ENCODE data around the gene CPVL. TPM values are rescaled to one million over a fixed set of nuclear protein-coding genes. Genes with fewer than 3 reads are reported as not detected.

Gene CPVL
- total and polyA plus RNA-seq, 2 of the 8 experiments (the other 6 are each of a cell fraction or from before 2014, with no cell fraction given), result 40.0 to 55.0 TPM

DNA sequence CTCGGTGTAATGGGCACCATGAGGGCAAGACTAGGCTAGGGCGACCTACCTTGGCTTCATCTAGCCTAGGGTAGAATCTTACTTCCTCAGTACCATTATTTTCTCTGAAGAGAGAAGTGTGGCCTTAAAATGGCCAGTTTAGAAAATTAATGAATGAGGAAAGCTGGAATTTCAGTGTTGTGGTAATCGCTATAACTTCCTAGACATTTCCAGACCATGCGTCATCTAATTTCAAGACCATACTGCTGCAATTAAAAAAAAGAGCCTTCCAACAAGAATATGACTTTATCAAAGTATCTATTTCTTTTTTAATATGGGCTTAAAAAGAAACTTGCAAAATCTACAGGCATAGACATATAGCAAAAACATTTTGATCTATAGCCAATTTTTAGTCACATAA, 68.5 kb downstream of the CPVL start (continued):
- TF ChIP-seq, protein P1, sequence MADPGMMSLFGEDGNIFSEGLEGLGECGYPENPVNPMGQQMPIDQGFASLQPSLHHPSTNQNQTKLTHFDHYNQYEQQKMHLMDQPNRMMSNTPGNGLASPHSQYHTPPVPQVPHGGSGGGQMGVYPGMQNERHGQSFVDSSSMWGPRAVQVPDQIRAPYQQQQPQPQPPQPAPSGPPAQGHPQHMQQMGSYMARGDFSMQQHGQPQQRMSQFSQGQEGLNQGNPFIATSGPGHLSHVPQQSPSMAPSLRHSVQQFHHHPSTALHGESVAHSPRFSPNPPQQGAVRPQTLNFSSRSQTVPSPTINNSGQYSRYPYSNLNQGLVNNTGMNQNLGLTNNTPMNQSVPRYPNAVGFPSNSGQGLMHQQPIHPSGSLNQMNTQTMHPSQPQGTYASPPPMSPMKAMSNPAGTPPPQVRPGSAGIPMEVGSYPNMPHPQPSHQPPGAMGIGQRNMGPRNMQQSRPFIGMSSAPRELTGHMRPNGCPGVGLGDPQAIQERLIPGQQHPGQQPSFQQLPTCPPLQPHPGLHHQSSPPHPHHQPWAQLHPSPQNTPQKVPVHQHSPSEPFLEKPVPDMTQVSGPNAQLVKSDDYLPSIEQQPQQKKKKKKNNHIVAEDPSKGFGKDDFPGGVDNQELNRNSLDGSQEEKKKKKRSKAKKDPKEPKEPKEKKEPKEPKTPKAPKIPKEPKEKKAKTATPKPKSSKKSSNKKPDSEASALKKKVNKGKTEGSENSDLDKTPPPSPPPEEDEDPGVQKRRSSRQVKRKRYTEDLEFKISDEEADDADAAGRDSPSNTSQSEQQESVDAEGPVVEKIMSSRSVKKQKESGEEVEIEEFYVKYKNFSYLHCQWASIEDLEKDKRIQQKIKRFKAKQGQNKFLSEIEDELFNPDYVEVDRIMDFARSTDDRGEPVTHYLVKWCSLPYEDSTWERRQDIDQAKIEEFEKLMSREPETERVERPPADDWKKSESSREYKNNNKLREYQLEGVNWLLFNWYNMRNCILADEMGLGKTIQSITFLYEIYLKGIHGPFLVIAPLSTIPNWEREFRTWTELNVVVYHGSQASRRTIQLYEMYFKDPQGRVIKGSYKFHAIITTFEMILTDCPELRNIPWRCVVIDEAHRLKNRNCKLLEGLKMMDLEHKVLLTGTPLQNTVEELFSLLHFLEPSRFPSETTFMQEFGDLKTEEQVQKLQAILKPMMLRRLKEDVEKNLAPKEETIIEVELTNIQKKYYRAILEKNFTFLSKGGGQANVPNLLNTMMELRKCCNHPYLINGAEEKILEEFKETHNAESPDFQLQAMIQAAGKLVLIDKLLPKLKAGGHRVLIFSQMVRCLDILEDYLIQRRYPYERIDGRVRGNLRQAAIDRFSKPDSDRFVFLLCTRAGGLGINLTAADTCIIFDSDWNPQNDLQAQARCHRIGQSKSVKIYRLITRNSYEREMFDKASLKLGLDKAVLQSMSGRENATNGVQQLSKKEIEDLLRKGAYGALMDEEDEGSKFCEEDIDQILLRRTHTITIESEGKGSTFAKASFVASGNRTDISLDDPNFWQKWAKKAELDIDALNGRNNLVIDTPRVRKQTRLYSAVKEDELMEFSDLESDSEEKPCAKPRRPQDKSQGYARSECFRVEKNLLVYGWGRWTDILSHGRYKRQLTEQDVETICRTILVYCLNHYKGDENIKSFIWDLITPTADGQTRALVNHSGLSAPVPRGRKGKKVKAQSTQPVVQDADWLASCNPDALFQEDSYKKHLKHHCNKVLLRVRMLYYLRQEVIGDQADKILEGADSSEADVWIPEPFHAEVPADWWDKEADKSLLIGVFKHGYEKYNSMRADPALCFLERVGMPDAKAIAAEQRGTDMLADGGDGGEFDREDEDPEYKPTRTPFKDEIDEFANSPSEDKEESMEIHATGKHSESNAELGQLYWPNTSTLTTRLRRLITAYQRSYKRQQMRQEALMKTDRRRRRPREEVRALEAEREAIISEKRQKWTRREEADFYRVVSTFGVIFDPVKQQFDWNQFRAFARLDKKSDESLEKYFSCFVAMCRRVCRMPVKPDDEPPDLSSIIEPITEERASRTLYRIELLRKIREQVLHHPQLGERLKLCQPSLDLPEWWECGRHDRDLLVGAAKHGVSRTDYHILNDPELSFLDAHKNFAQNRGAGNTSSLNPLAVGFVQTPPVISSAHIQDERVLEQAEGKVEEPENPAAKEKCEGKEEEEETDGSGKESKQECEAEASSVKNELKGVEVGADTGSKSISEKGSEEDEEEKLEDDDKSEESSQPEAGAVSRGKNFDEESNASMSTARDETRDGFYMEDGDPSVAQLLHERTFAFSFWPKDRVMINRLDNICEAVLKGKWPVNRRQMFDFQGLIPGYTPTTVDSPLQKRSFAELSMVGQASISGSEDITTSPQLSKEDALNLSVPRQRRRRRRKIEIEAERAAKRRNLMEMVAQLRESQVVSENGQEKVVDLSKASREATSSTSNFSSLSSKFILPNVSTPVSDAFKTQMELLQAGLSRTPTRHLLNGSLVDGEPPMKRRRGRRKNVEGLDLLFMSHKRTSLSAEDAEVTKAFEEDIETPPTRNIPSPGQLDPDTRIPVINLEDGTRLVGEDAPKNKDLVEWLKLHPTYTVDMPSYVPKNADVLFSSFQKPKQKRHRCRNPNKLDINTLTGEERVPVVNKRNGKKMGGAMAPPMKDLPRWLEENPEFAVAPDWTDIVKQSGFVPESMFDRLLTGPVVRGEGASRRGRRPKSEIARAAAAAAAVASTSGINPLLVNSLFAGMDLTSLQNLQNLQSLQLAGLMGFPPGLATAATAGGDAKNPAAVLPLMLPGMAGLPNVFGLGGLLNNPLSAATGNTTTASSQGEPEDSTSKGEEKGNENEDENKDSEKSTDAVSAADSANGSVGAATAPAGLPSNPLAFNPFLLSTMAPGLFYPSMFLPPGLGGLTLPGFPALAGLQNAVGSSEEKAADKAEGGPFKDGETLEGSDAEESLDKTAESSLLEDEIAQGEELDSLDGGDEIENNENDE (IDR thresholded peaks at IDR 0.05; ENCODE audit: insufficient replicate concordance, low read length), result no peak
- TF ChIP-seq, protein P2, sequence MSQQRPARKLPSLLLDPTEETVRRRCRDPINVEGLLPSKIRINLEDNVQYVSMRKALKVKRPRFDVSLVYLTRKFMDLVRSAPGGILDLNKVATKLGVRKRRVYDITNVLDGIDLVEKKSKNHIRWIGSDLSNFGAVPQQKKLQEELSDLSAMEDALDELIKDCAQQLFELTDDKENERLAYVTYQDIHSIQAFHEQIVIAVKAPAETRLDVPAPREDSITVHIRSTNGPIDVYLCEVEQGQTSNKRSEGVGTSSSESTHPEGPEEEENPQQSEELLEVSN (IDR thresholded peaks at IDR 0.05), result no peak
- no peak for TF ChIP-seq BCL11A (IDR thresholded peaks at IDR 0.05; ENCODE audit: low read depth in 2 of 2, low read length in 2 of 2)
- no peak for TF ChIP-seq CTBP2 (IDR thresholded peaks at IDR 0.05; ENCODE audit: borderline replicate concordance, insufficient read depth, insufficient read length, low read length)
- no peak for TF ChIP-seq TEAD4 (IDR thresholded peaks at IDR 0.05; ENCODE audit: low read depth, low read length)
- no peak for TF ChIP-seq HDAC2 (IDR thresholded peaks at IDR 0.05; ENCODE audit: borderline replicate concordance in 1 of 2, low read depth in 2 of 2, low read length in 2 of 2)
- no peak for TF ChIP-seq RBBP5 (IDR thresholded peaks at IDR 0.05; ENCODE audit: borderline replicate concordance, low read depth, low read length)

Measured in H1 (cell line).